GM19397 (cell line): ENCODE results near the gene CCDC102B.

Experiments used
- ATAC-seq: cut with Tn5 transposase; IDR thresholded peaks from one replicate; pipeline ENCODE4 v1.9.1; 2021; ENCODE audit warnings: mild to moderate bottlenecking, moderate library complexity; ENCODE audit not compliant: unreplicated experiment

Gene CCDC102B

GRCh38 chr18:69067048-69067447, 269.2 kb downstream of the CCDC102B start:
- no peak for ATAC-seq

- no peak for ATAC-seq
Observed at GRCh38 chr18:69071680-69072079, 273.8 kb downstream of the CCDC102B start.

DNA sequence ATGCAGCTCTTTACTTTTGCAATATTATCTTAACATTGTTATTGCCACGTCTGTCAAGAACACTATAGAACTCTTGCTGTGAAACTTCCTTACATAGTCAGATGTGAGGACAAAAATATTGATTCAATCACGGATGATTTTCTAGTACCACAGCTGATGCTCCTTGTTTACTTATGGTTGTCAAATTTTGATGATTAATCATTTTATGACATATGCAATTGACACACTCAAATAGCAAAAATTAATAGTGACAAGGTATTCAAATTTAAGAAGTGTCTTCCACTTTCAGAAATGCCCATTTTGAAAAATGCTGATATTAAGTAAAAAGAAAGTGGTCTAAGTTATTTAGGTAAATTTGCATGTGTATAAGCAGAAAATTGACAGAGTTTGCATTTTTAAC, 284.0 kb downstream of the CCDC102B start:
- no peak for ATAC-seq

GRCh38 chr18:69082499-69082898, 284.6 kb downstream of the CCDC102B start:
- no peak for ATAC-seq

GRCh38 chr18:69085951-69086350, 288.1 kb downstream of the CCDC102B start:
- no peak for ATAC-seq

DNA sequence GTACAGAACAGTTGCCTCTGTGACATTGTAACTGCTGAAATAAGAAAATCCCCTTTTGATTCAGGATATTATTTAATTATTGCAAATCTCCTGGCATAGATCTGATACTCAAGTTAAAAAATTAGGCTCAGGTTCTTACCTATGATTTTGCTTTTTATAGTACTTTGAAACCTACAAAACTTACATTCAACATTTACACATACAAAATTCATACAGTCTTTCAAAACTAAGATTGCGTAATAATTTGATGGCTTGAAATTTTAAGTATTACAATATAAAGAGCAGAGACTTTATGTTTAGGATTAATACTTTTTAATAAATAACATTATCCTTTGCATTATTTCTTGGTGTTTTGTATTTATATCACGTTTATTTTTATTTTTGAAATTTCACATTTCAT, 291.1 kb downstream of the CCDC102B start:
- no peak for ATAC-seq

GRCh38 chr18:69097349-69097748, 299.5 kb downstream of the CCDC102B start:
- ATAC-seq: no peak

GRCh38 chr18:69102959-69103358, 305.1 kb downstream of the CCDC102B start:
- ATAC-seq: no peak
